Amygdala (tissue), 56 donors: Measurements from ENCODE around the gene SZT2.

ENCODE experiments used
- DNase-seq, 56 donors: peaks; one replicate each; lab custom pipeline; 2025; lab: John Stamatoyannopoulos, UW

The SZT2 gene

DNA sequence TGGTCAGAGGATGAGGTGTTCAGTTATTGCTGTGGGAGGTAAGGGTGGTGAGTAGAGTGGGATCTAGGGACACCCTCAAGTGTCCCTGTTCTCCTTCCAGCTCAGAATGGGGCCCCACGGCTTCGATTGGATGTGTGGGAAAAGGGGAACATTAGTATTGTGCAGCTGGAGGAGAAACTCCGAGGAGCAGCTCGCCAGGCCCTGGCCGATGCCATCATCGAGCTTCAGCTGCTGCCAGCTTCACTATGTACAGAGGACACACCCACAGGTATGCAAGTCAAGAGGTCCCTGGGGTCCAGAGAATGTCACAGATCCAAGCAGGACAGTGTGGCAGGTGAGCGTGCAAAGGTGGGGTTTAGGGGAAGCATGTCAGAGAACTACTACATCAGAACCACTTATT is 50.1 kb downstream of the SZT2 start:
- DNase-seq: no peak

DNA sequence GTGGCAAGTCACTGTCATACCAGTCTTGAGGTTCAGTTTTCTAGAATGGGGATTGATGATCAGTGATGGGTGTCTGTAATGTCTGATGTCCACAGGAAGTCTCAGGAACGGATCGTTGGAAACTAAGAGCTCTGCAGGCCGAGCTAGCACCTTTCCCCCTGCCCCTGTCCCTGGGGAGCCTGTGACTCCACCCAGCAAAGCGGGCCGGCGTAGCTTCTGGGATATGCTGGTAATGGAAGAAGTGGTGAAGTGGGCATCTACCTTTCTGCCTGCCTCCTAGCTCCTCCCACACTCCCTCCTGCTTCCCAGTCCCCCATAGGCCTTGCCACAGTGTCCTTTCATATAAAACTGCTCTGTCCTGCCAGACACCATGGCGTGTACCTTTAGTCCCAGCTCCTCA is 50.7 kb downstream of the SZT2 start:
- DNase-seq: no peak

DNA sequence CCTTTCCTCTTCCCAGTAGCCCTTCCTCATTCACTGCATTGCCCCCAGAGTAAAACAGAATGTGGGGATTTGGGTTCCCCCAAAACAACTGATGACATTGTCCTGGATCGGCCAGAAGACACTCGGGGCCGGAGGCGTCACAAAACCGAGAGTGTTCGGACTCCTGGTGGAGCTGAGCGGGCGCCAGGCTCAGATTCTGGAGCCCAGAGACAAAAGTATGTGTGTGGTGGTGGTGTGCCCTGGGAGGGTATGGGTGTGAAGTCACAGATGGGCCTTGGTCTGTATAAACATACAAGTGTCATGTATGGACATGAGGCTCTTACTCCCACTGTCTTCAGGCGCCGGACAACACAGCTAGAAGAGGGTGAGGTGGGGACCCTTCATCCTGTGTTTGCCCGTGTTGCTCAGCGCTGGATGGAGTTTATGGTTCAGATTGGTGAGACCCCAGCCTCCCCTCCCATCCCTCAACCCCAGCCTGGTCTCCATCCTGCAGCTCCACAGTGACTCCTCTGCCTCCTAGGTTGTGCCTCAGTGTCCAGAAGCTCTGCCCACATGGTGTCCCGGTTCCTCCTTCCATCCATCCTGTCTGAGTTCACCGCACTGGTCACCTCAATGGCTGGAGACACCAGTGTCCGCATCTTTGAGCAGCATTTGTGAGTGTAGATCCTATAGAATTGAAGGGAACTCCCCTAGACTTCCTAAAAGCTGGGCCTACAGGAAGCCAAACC is 51.6 kb downstream of the SZT2 start:
- DNase-seq: no peak

DNA sequence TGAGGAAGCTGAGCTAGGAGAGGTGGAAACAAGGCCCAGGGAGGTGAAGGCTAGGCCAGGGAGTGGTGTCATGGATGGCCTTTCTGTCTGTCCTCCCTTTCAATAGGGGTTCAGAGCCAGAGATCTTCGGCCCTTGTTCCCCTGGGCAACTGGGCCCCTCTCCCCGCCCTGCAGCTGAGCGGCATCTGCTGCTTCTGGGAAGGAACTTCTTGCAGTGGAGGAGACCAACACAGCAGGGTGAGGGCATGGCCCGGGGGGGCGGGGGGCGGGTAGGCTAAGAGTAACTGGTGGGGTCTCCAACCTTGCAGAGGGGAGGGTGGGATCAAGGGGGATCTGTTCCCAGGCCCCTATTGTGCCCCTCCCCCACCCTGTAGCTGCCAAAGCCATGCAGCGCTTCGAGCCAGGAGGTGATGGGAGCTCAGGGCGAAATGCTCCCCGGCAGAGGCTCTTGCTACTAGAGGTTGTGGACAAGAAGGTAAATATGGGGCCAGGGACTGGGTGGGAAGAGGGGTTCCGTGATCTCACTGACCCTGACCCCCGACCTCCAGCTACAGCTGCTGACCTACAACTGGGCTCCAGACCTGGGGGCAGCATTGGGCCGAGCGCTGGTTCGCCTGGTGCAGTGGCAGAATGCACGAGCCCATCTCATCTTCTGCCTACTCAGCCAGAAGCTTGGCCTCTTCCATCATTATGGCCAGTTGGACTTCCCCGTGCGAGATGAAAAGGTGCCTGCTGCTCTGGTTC is 52.4 kb downstream of the SZT2 start:
- DNase-seq: no peak

DNA sequence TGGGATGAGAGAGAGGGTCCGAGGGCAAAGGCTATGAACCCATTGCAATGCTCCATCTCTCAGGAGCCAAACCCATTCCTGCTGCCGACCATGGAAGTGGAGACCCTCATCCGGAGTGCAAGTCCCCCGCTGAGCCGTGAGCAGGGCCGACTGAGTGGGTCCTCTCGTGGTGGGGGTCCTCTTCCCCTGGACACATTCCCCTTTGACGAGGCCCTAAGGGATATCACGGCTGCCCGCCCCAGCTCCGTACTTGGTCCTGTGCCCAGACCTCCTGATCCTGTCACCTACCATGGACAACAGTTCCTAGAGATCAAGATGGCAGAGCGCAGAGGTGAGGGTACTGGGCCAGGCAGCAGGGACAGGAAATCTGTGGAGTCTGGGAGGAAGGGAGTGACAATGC is 53.1 kb downstream of the SZT2 start:
- no peak for DNase-seq

DNA sequence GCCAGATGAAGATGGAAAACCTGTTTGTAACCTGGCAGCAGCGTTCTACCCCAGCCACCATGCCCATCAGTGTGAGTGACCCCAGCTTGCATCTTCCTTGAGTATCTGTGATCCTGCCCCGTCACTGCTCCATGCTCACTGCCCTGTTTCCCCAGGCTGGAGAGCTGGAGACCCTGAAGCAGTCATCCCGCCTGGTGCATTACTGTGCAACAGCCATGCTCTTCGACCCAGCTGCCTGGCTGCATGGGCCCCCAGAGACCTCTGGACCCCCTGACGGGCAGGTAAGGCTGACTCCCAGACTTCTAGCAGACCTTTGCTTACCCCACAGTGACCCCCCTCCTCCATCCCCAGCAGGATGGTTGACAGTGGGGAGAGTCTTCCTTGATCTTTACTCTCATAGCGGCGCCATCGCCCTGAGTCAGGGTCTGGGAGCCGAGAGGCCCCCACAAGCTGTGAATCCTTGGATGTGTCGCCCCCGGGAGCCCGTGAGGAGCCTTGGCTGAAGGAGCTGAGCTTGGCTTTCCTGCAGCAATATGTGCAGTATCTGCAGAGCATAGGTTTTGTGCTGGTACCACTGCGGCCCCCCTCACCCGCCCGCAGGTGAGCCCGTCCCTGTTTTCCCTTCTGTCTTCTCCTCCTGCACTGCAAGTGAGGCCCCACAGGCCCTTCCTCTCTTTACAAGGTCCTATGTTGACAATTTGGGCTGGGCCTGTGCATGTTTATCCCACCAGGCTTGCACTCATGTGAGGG is 53.7 kb downstream of the SZT2 start:
- DNase-seq: no peak

DNA sequence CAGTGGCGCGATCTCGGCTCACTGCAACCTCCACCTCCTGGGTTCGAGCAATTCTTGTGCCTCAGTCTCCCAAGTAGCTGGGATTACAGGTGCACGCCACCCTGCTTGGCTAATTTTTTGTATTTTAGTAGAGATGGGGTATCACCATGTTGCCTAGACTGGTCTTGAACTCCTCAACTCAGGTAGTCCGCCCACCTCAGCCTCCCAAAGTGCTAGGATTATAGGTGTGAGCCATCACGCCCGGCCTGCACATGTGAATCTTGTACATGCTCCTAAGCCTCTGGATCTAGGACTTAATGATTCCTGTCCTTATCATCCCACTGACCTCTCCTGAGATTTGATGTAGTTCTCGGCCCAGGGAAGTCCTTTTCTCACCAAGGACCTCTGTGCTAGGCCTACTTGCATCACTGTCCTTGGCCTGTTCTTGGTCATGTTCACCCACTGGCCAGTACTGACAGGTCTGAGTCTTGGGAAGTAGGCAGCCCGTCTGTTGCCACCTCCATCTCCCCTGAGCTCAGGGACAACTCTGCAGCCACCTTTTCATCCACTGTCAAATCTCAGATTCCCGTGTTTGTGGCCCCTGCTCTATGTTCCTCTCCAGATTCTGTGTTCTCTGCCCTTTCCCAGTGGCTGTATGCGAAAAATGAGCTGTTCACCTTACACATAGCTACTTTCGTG is 54.6 kb downstream of the SZT2 start:
- no peak for DNase-seq

DNA sequence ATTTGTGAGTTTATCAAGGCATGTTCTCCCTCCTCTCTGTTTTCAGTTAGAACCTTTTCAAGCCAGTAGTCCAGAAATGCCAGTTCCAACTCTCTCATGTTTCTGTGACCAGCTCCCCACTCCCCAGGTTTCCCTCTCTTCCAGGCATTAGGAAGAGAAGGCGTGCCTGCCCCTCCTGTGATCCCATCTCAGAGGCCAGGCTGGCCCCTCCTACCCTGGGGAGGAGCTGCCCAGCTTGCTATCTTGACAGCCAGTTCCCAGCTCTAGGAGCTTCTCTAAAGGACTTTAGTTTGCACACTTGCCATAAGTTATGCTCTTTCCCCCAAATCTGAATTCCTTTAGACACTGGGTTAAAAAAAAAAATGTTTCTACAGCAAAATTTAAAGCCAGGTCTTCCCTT is 55.1 kb downstream of the SZT2 start:
- DNase-seq: no peak

DNA sequence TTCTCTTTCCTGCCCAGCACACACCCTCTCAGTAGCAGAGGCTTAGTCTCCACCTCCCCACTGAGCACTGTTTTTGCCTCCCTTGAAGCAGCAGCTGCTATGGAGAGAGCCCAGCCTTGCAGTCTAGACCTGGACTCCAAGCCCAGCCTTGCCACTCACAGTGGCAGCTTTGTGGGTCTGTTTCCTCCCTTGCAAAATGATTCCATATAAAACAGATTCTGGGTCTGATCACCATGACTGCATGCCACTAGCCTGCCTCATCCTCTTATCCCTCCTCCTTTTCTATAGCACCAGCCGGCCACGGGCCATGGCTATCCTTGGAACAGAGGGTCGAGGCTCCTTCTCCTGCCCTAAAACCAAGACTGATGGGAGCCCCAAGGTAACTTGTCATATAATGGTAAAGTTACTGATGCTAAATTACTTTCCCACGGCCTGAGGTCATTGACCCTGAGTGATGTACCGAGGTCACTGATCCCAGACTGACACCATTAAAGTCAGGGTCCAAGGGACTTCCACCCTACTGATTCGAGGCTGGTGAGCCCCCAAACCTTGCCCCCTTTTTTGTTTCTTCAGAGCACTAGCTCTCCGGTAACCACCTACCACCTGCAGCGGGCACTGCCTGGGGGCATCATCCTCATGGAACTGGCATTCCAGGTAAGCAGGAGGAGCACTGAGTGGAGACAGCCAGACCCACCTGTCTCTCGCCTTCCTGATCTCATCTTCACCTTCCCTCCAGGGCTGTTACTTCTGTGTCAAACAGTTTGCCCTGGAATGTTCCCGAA is 56.1 kb downstream of the SZT2 start:
- DNase-seq: no peak

DNA sequence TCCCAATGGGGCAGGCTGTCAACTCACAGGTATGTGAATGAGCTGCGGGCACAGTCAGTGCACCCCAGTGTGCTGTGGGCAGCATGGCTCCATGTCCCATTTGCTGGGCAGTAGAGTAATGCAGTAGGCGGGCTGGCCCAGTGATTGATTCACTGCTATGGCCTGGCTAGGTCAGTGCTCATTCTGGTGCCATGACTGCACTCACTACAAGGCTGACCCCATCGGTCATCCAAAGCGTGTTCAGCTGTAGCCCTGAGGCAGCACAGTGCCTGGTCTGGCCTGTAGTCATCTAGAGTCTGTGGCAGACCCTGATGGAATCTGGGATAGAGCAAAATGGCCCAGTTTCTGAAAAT is 56.7 kb downstream of the SZT2 start:
- DNase-seq: no peak

DNA sequence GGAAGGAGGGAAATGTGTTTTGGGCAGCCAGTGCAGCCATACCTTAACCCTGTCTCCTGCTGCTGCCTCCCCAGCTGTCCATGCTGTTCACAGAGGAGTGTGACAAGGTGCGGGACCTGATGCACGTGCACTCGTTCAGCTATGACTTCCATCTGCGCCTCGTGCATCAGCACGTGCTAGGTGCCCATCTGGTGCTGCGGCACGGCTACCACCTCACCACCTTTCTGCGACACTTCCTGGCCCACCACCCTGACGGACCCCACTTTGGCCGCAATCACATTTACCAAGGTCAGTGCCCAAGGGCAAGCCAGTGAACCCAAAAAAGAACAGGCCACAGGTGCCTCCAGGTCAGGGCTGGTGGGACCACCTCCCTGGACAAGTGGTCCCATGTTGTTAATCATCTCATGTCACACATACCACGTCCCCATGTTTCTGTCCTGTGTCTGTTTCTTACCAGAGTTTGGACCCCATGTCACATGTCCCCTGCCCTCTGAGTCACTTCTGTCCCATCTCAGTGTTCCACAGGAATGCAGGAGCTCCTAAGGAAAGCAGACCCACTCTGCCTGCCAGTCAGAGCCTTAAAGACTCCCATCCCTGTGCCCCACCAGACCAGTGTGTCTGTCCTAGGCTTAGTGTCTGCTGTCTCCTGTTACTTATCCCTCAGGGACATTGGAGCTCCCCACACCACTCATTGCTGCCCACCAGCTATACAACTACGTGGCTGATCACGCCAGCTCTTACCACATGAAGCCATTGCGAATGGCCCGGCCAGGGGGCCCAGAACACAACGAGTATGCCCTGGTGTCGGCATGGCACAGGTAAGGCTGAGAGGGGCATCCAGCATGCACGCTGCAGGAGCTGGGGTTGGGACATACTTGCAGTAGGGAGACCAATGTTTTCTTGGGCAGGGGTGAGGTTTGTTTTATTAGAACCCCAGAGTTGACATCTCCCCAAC is 57.5 kb downstream of the SZT2 start:
- DNase-seq: no peak

DNA sequence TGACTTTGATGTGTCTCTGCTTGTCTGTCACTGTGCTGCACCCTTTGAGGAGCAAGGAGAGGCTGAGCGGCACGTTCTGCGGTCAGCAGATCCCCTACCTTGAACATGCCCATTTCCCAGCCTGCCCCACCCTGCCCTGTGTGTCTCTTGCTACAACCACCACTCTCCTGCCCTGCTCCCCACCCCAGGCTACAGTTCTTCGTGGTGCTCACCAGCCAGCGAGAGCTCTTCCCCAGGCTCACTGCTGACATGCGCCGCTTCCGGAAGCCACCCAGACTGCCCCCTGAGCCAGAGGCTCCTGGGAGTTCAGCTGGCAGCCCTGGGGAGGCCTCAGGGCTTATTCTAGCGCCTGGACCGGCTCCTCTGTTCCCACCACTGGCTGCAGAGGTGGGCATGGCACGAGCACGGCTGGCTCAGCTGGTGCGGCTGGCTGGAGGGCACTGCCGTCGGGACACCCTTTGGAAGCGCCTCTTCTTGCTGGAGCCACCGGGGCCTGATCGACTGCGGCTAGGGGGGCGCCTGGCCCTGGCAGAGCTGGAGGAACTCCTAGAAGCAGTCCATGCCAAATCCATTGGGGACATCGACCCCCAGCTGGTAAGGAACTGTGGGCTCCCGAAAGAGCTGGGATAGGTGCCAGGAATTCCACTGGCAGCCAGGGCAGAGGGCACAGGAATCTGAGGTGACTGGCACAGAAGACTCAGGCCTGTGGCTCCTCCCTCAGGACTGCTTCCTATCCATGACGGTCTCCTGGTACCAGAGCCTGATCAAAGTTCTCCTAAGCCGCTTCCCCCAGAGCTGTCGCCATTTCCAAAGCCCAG is 58.4 kb downstream of the SZT2 start:
- no peak for DNase-seq

DNA sequence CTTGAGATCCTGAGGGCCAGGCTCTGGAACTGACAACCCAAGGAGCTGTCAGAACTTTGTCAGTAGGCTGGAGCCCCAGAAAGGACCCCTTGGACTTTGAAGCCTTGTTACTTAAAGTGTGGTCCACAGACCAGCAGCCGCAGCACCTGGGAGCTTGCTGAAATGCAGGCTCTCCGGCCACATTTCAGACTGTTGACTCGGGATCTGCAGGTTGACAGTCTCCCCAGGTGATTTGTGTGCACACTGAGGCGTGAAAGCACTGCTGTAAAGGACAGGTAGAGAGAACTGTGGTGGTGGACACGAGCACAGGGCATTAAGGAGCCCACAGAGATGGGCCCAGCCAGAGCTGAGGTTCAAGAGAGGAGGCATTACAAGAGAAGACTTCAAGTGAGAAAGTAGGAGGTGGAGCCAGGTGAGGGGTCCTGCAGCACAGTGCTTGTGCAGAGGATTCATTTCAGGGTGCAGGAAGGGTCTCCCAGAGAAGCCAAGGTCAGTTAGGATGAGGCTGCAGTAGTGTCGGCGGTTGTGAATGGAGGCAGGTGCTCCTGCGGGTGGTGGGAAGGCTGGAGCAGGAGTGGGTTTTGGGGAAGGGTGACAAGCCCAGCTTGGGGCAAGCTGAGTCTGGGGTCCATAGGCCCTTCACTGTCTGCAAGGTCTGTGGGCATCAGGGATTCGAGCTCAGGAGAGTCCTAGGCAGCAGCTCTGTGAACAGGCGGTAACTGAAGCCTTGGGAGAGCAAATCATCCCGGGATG is 59.4 kb downstream of the SZT2 start:
- DNase-seq: no peak

DNA sequence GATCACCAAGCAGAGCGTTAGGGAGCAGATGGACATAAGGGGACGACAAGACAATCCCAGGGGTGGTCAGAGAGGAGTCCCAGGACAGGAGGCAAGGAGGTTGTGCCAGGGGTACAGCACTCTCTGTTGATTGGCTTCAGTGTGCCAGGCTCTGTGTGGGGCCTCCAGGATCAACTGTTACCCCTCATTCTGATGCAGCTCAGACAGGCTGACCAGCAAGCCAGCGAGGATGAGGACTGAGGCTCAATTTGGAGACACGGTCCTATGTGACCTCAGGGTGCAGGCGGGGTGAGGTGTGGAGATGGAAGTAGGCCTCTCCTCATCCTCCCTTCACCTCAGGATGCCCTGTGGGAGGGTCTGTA is 60.0 kb downstream of the SZT2 start:
- no peak for DNase-seq

DNA sequence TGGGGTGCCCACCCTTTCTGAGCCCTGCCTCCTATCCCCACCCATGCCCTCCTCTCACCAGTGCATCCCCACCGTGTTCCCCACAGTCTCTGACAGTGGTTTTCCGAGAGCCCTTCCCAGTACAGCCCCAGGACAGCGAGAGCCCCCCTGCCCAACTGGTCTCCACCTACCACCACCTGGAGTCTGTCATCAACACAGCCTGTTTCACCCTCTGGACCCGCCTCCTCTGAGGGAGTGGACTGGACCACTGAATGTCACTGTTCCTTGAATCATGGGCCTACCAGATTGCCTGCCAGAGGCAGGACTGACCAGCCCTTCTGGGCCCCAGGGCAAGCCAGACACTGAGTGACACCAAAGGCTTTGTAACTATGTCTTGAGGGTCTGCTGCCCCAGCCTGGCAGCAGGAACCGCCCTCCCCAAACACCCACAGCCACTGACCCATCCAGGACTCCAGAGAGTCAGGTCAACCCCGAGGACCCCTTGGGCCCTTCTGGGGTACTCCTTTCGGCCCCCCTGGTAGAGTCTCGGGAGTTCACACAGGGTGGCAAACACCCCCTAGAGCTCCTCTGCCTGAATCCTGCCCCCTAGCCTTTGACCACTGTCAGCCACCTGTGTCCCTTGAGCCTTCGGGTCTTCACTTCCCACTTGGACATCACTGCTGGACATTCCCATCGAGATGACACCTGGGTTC is 60.7 kb downstream of the SZT2 start:
- no peak for DNase-seq

DNA sequence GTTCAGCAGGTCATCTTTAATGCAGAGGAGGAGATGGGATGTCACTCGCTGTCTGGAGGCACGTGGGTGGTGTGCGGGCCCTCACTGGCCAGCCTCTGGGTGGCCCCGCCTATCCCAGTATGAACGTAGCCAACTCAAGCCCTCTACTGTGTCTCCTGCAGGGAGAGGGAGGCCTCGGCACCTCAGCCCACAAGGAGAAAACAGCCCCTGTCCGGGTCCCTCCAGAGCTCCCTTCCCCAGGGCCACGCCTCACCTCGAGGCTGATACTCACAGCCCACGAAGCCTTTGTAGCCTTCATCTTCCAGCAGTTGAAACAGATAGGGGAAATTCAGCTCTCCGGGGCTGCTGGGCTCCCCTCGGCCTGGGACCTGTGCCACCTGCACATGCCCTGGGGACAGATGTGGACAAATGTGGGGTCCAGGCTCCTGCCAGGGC is 61.5 kb downstream of the SZT2 start:
- no peak for DNase-seq
